ENCODE measurements around the gene PIP4K2C.

Gene PIP4K2C

DNA sequence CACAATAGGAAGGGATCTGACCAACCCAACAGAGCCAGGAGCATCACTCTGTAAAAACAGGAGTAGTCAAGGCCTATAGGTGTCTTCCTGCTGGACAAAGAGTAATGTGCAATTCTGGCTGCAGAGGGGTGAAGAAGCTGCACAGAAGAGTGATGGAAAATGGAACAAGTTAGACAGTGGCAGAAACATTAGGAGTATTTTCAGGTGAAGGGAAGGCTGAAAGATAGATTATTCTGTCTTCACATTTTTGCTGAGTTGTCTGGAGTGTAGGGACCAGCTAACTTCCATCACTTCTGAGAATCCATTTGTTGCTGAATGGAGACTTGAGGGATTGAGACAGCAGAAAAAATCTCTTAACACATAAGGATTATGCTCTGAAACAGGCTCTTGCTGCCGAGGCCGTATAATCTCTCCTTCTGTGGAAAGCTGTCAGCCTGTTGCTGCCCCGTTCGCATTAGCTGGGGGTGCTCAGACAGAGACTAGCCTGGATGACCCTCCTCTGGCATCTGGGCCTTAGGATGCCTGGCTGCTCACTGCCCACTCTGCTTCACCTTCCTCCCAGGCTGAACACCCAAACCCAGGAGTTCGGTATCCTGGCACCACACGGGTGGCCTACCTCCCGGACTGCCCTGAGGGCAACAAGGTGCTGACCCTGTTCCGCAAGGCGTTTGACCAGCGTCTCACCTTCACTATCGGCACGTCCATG lies 17.1 kb downstream of the PIP4K2C start:
- no peak for TF ChIP-seq Cebpa-rat (IDR thresholded peaks at IDR 0.05)
- no peaks in the 10 kb centered on the region for H3K36me3 ChIP-seq
- peak overlapping the region in 7 of 11 experiments; percentile 18 to 53 (median 37); a peak in 10 of 22 replicates for H3K4me2 ChIP-seq
- no peaks in the 10 kb centered on the region for H4K20me1 ChIP-seq
- H3K4me1 ChIP-seq: peaks cover 26 to 65% (median 54%) of the 10 kb centered on the region in 10 experiments; a peak in 19 of 20 replicates
- no peaks in the 10 kb centered on the region for H3K9me3 ChIP-seq (replicated peaks in 1 of 11)
- peaks cover 49 to 82% (median 69%) of the 10 kb centered on the region in 11 experiments for H3K27me3 ChIP-seq
- no peak overlapping the region for H3K4me3 ChIP-seq
- no peak overlapping the region for H3K9ac ChIP-seq
- H3K27ac ChIP-seq: no peak overlapping the region

- H3K9me3 ChIP-seq (replicated peaks in 1 of 11): no peaks in the 10 kb centered on the region
- H3K4me2 ChIP-seq: peak overlapping the region in 7 of 11 experiments; percentile 5 to 53 (median 37); a peak in 11 of 22 replicates
- no peak for TF ChIP-seq Cebpa-rat (IDR thresholded peaks at IDR 0.05)
- H4K20me1 ChIP-seq: no peaks in the 10 kb centered on the region
- H3K4me3 ChIP-seq: no peak overlapping the region
- H3K36me3 ChIP-seq: no peaks in the 10 kb centered on the region
- peaks cover 28 to 66% (median 56%) of the 10 kb centered on the region in 10 experiments for H3K4me1 ChIP-seq
- H3K27me3 ChIP-seq: peaks cover 39 to 72% (median 58%) of the 10 kb centered on the region in 11 experiments
- no peak overlapping the region for H3K9ac ChIP-seq
- H3K27ac ChIP-seq: no peak overlapping the region
These were observed 18.2 kb downstream of the PIP4K2C start for GRCh38 chr12:57609101-57609780.

GRCh38 chr12:57609781-57610553 lies 19.0 kb downstream of the PIP4K2C start:
- Histone ChIP-seq H3K27ac (no peak overlapping the region), H3K27me3 (peaks cover 33 to 64% (median 51%) of the 10 kb centered on the region in 11 experiments), H3K9ac (no peak overlapping the region), H3K4me2 (peak overlapping the region in 9 of 11 experiments; percentile 78 to 99 (median 92); a peak in 15 of 22 replicates), H3K36me3 (no peaks in the 10 kb centered on the region), H3K9me3 (replicated peaks in 1 of 11) (no peaks in the 10 kb centered on the region), H3K4me3 (no peak overlapping the region), H3K4me1 (peaks cover 32 to 68% (median 58%) of the 10 kb centered on the region in 10 experiments), H4K20me1 (no peaks in the 10 kb centered on the region)
- TF ChIP-seq Cebpa-rat (IDR thresholded peaks at IDR 0.05): no peak

DNA sequence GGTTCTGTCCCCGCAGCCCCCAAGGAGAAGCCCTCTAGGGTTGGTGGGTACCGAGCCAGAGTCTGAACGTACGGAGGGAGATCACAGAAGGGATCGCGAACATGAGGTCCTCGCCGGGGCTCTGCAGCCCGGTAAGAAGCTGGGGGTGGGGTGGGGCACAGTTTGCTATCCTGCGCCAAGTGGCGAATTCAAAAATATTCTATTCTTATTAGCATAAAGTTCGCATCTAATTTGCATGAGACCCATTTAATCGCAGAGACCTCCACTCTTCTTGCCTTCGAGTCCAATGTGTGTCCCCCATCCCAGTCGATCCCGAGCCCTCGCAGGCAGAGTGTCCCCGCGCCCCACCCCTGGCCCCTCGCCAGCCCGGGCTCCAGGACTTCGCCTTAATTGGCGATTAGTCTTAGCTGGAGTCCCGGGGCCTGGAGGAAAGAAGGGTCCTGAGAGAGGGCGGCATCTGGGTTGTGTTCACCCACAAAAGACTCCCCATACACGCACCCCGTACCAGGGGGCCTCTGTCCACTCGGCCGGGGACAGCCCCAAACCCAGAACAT lies 19.6 kb downstream of the PIP4K2C start:
- Histone ChIP-seq H3K36me3 (no peaks in the 10 kb centered on the region), H3K9ac (peak overlapping the region; percentile 77 to 88 (median 86); a peak in 21 of 22 replicates), H3K27me3 (peaks cover 26 to 58% (median 45%) of the 10 kb centered on the region in 11 experiments)

DNA sequence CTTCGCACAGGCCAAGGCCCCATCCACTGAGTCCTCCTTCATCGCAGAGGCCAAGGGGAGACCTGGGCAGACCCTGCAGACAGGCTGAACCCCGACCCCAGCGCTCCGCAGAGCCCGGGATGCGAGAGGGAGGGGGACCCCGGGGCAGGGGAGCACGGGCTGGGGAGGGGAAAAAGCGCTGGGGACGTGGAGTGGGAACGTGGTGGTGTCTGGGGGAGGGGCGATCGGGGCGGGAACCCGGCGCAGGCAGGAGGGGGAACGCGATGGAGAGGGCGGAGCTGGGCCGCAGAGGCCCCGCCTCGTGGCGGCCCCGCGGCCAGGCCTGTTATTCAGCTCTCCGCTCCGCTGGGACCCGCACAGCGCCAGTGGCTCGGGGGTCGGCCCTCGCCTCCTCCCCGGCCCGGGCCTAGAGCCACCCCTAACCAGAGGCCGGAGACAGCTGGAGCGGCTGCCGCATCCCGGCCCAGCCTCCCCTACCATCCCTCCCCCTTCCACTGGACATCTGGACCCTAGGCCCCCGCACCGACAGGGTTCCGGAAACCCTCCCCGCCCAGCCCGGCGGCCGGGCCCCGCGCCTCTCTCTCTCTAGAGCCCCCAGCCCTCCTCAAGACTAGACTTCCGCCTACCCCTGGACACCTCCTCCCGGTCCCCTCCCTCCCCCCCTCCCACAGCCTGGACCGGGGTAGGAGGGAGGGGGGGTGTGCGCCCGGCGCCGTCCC lies 20.3 kb downstream of the PIP4K2C start, which contains the start of gene ARHGEF25:
ARHGEF25 (plus strand) TSS at position 328 of the 719 bp plus-strand sequence. CDS start 460 bp downstream, outside the sequence.
- no peaks in the 10 kb centered on the region for H3K9me3 ChIP-seq (replicated peaks in 1 of 11)
- H3K4me2 ChIP-seq: peak within 1 kb of the TSS; percentile 78 to 99 (median 92)
- H3K4me1 ChIP-seq: peaks cover 23 to 69% (median 62%) of the 10 kb centered on the region in 10 experiments
- H3K36me3 ChIP-seq: 0 out of 22 replicates have a peak, but pooled peaks cover 0 to 3% (median 0%) of the 10 kb centered on the region in 11 experiments
- peak within 1 kb of the TSS; percentile 62 to 80 (median 68) for H3K4me3 ChIP-seq
- no peaks in the 10 kb centered on the region for H4K20me1 ChIP-seq
- TF ChIP-seq Cebpa-rat (IDR thresholded peaks at IDR 0.05): no peak
- H3K27ac ChIP-seq: peak within 1 kb of the TSS; percentile 57 to 90 (median 85); a peak in 20 of 22 replicates
- H3K27me3 ChIP-seq: peaks cover 20 to 51% (median 38%) of the 10 kb centered on the region in 11 experiments
- peak within 1 kb of the TSS; percentile 77 to 88 (median 86) for H3K9ac ChIP-seq

More for the DNA sequence above, 19.6 kb downstream of the PIP4K2C start:
- Histone ChIP-seq H3K4me1 (peaks cover 26 to 68% (median 58%) of the 10 kb centered on the region in 10 experiments), H3K4me2 (peak overlapping the region; percentile 78 to 99 (median 90)), H3K27ac (peak overlapping the region in 9 of 11 experiments; percentile 77 to 90 (median 86); a peak in 16 of 22 replicates), H3K4me3 (peak overlapping the region; percentile 62 to 80 (median 68)), H3K9me3 (replicated peaks in 1 of 11) (no peaks in the 10 kb centered on the region), H4K20me1 (no peaks in the 10 kb centered on the region)
- no peak for TF ChIP-seq Cebpa-rat (IDR thresholded peaks at IDR 0.05)

DNA sequence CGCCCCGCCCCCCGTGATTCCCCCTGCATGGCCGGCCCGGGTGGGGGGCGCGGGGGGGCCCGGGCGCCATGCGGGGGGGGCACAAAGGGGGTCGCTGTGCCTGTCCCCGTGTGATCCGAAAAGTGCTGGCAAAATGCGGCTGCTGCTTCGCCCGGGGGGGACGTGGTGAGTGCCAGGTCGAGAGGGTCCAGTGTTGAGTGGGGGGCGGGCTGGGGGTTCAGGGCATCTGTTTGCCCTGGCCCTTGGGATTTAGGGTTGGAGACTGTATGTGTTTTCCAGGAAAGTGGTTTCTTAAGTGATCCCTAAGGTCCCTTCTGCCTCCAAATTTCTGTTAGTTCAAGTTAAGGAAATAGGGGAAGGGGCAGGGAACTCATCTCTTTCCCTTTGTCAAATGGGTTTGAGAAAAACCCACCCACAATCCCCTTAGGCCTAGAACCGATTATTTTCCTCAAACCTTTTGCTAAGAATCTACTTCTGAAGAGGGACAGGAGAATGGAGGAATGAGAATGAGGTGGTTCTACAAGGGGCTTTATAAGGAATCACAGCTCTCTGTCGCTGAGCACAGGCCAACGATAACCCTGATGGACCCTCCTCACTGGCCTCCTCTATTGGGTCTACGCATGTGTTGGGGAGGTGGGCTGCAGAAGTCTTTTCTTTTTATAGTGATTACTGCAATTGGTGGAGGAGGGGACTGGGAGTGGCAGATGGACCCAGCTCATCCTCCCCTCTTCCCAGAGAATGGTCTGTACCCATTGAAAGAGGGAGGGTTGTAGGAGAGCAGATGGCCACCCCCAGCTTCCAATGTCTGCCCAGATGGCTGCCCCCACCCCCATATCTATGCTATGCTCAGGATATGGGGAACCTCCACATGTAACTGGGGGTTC lies 21.1 kb downstream of the PIP4K2C start:
- TF ChIP-seq Cebpa-rat (IDR thresholded peaks at IDR 0.05): no peak
- Histone ChIP-seq H3K4me1 (peaks cover 23 to 75% (median 68%) of the 10 kb centered on the region in 10 experiments), H3K36me3 (0 out of 22 replicates have a peak, but pooled peaks cover 0 to 4% (median 0%) of the 10 kb centered on the region in 11 experiments), H3K4me2 (peak overlapping the region; percentile 55 to 99 (median 85)), H3K27ac (peak overlapping the region in 8 of 11 experiments; percentile 11 to 90 (median 54); a peak in 11 of 22 replicates), H3K9me3 (replicated peaks in 1 of 11) (no peaks in the 10 kb centered on the region; a peak in 1 of 22 replicates), H3K4me3 (peak overlapping the region; percentile 18 to 80 (median 68); a peak in 16 of 20 replicates), H3K27me3 (peaks cover 14 to 45% (median 31%) of the 10 kb centered on the region in 11 experiments), H3K9ac (peak overlapping the region in 8 of 11 experiments; percentile 46 to 88 (median 69); a peak in 13 of 22 replicates), H4K20me1 (no peaks in the 10 kb centered on the region)
